ENCODE measurements around the gene STXBP5. TPM values are rescaled to one million over a fixed set of nuclear protein-coding genes. Genes with fewer than 3 reads are reported as not detected.

The STXBP5 gene
- total RNA-seq, 1 experiment from 2014 or later, result 30.5 TPM

DNA sequence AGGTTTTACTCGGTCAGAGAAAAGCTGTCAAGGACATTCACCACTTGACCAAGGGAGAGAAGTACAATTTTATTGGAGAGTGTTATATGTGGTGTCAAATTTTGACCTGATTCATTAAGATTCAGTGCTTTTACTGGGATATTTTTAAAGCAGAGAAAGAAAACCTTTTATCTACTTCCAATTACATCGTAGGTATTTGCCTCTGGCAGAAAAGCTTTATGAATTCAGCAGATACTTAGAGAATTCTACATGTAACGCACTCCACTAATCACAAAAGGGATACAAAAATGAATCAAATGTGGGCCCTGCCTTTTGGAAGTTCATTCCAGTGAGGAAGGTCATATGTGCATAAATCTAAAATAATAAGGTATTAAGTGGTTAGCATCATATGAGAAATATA, 133.7 kb downstream of the STXBP5 start:
- H3K4me1 ChIP-seq (ENCODE audit: low read length), result no peaks in the 10 kb centered on the region
- 0 out of 2 replicates have a peak, but pooled peaks cover 5% of the 10 kb centered on the region for H3K9me2 ChIP-seq (replicated peaks; ENCODE audit: insufficient read depth, low read length)
- no peak for DNase-seq
- H2AFZ ChIP-seq (ENCODE audit: low read length), result no peak overlapping the region
- H3K36me3 ChIP-seq (ENCODE audit: insufficient read depth, low read length), result no peaks in the 10 kb centered on the region; the same call in 1 of the 2 replicates
- H3K9me3 ChIP-seq (ENCODE audit: low read length), result no peaks in the 10 kb centered on the region
- no peaks in the 10 kb centered on the region for H4K20me1 ChIP-seq (ENCODE audit: insufficient read depth, low read depth, low read length)
- H3K4me3 ChIP-seq (ENCODE audit: low read length), result no peak overlapping the region
- no peak overlapping the region for H3K27ac ChIP-seq (ENCODE audit: low read length)
- H3K79me2 ChIP-seq (ENCODE audit: low read length), result no peaks in the 10 kb centered on the region
- H3K9ac ChIP-seq (ENCODE audit: low read length), result no peak overlapping the region
- H3K27me3 ChIP-seq (ENCODE audit: low read length), result no peaks in the 10 kb centered on the region
- no peak overlapping the region for H3K4me2 ChIP-seq (ENCODE audit: low read depth, low read length, poor library complexity, severe bottlenecking)

DNA sequence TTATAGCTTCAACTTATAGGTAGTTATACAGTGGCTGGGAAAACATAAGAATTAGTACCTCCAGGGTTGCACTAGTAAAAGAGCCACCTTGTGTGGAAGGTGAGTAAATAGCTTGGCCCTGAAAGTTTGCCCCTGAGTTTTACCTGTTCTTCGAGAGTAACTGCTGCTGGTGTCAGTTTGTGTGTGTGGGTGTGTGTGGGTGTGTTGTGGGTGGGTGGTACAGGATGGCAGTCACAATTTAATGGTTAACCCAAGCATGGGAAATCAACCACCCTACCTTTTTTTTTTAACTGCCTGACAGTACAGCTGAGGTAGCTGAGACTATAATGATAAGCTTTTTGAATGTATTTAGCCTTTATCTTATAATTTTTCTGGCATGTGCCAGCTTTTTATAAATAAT, 137.3 kb downstream of the STXBP5 start:
- Histone ChIP-seq H3K4me3 (ENCODE audit: low read length) (no peak overlapping the region), H4K20me1 (ENCODE audit: insufficient read depth, low read depth, low read length) (no peaks in the 10 kb centered on the region), H3K27me3 (ENCODE audit: low read length) (no peaks in the 10 kb centered on the region), H2AFZ (ENCODE audit: low read length) (no peak overlapping the region), H3K4me2 (ENCODE audit: low read depth, low read length, poor library complexity, severe bottlenecking) (no peak overlapping the region), H3K9ac (ENCODE audit: low read length) (no peak overlapping the region), H3K9me2 (replicated peaks; ENCODE audit: insufficient read depth, low read length) (0 out of 2 replicates have a peak, but pooled peaks cover 5% of the 10 kb centered on the region), H3K27ac (ENCODE audit: low read length) (no peak overlapping the region), H3K79me2 (ENCODE audit: low read length) (no peaks in the 10 kb centered on the region), H3K4me1 (ENCODE audit: low read length) (no peaks in the 10 kb centered on the region), H3K9me3 (ENCODE audit: low read length) (no peaks in the 10 kb centered on the region), H3K36me3 (ENCODE audit: insufficient read depth, low read length) (peaks cover 11% of the 10 kb centered on the region; the same call in 1 of the 2 replicates)
- DNase-seq, result no peak

DNA sequence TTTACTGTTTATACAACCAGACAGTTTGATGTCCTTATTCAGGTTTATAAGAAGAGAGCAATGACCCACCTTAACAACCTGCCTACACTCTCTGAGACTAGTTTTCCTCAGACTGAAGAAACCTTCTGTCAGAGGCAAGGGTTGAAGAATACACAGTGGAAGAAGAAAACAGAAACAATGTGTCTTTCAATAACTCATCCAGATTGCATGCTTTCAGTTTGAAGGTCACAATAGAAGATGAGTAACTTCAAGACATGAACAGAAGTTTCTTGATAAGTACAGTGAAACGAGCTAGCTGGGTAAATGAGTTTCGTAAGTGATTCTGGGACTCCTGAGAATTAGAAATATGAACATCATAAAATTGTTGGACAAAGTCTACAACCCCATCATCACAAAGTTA, 141.7 kb downstream of the STXBP5 start:
- no peak for DNase-seq

DNA sequence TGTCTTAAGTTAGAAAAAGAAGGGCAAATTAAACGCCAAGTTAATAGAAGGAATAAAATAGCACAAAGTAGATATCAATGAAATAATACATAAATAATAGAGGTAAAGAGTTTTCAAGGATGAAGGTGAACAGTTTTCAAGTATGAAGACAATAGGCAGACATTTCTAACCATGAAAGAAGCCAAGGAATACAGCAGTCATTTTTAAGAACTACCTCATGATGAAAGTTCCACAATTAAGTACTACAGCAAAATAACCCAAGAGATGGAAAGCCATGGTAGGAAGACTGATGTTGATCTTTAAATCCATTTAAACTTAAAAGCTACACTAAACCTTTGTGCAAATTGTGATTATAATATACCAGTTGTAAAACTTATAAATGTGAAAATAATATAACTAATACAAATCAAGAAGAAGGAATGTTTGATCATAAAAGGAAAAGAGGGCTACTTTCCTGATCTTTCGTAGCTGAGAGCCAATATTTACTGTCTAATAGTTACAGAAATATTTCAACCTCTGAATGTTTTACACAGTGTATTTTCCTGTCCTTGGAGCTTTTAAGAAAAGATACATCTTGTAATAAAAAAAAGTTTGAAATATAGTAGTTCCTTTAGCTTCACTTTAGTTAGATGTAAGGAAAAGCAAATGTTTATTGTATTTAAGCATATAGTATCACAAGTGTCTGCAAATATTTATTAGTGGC, 143.1 kb downstream of the STXBP5 start:
- Histone ChIP-seq H3K27ac (ENCODE audit: low read length) (no peak overlapping the region), H3K36me3 (ENCODE audit: insufficient read depth, low read length) (peaks cover 11% of the 10 kb centered on the region; the same call in 1 of the 2 replicates), H3K27me3 (ENCODE audit: low read length) (no peaks in the 10 kb centered on the region)

More for the DNA sequence above, 141.7 kb downstream of the STXBP5 start:
- Histone ChIP-seq H4K20me1 (ENCODE audit: insufficient read depth, low read depth, low read length) (no peaks in the 10 kb centered on the region), H3K9me2 (replicated peaks; ENCODE audit: insufficient read depth, low read length) (0 out of 2 replicates have a peak, but pooled peaks cover 5% of the 10 kb centered on the region), H2AFZ (ENCODE audit: low read length) (no peak overlapping the region), H3K4me2 (ENCODE audit: low read depth, low read length, poor library complexity, severe bottlenecking) (no peak overlapping the region), H3K9me3 (ENCODE audit: low read length) (no peaks in the 10 kb centered on the region), H3K4me1 (ENCODE audit: low read length) (no peaks in the 10 kb centered on the region), H3K9ac (ENCODE audit: low read length) (no peak overlapping the region), H3K27ac (ENCODE audit: low read length) (no peak overlapping the region), H3K4me3 (ENCODE audit: low read length) (no peak overlapping the region), H3K79me2 (ENCODE audit: low read length) (no peaks in the 10 kb centered on the region), H3K27me3 (ENCODE audit: low read length) (no peaks in the 10 kb centered on the region), H3K36me3 (ENCODE audit: insufficient read depth, low read length) (peaks cover 11% of the 10 kb centered on the region; the same call in 1 of the 2 replicates)

DNA sequence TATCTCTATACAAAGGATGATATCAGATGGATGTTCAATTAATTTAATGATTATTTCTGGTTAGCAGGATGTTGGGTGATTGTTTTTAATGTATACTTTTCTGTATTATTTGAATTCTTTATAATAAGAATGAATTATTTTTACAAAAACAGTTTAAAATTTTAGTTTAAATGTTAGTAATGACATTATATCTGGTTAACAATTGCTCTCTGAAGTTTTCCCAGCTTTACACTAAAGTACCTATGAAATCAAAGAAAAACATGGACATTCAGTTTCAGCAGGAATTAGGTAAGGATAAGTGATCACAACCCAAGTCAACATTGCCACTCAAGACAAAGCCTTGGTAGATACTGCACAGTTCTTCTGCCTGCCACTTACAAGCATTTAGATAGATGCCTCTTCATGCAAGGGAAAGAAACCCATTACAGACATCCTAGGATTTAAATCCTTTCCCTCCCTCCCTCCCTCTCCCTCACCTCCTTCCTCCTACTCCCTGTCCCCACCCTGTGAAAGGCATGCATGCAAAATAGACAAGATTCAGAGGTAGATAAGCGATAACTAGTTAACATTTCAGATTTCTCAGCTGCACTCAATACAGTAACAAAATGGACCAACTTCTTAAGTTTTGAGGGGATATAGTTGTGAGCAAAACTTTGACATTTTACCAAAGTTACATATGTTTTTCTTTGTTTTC, 143.8 kb downstream of the STXBP5 start:
- Histone ChIP-seq H3K27ac (ENCODE audit: low read length) (no peak overlapping the region), H3K9me3 (ENCODE audit: low read length) (no peaks in the 10 kb centered on the region), H2AFZ (ENCODE audit: low read length) (no peak overlapping the region), H3K4me3 (ENCODE audit: low read length) (no peak overlapping the region), H3K36me3 (ENCODE audit: insufficient read depth, low read length) (peaks cover 11% of the 10 kb centered on the region; the same call in 1 of the 2 replicates), H3K4me1 (ENCODE audit: low read length) (no peaks in the 10 kb centered on the region), H3K79me2 (ENCODE audit: low read length) (no peaks in the 10 kb centered on the region), H3K9me2 (replicated peaks; ENCODE audit: insufficient read depth, low read length) (no peaks in the 10 kb centered on the region), H3K9ac (ENCODE audit: low read length) (no peak overlapping the region), H3K4me2 (ENCODE audit: low read depth, low read length, poor library complexity, severe bottlenecking) (no peak overlapping the region), H3K27me3 (ENCODE audit: low read length) (no peaks in the 10 kb centered on the region), H4K20me1 (ENCODE audit: insufficient read depth, low read depth, low read length) (no peaks in the 10 kb centered on the region)
- no peak for DNase-seq

More for the DNA sequence above, 143.1 kb downstream of the STXBP5 start:
- Histone ChIP-seq H4K20me1 (ENCODE audit: insufficient read depth, low read depth, low read length) (no peaks in the 10 kb centered on the region), H3K4me2 (ENCODE audit: low read depth, low read length, poor library complexity, severe bottlenecking) (no peak overlapping the region), H3K79me2 (ENCODE audit: low read length) (no peaks in the 10 kb centered on the region), H3K4me3 (ENCODE audit: low read length) (no peak overlapping the region), H3K9me3 (ENCODE audit: low read length) (no peaks in the 10 kb centered on the region), H3K9me2 (replicated peaks; ENCODE audit: insufficient read depth, low read length) (no peaks in the 10 kb centered on the region), H3K9ac (ENCODE audit: low read length) (no peak overlapping the region), H2AFZ (ENCODE audit: low read length) (no peak overlapping the region), H3K4me1 (ENCODE audit: low read length) (no peaks in the 10 kb centered on the region)
- no peak for DNase-seq

DNA sequence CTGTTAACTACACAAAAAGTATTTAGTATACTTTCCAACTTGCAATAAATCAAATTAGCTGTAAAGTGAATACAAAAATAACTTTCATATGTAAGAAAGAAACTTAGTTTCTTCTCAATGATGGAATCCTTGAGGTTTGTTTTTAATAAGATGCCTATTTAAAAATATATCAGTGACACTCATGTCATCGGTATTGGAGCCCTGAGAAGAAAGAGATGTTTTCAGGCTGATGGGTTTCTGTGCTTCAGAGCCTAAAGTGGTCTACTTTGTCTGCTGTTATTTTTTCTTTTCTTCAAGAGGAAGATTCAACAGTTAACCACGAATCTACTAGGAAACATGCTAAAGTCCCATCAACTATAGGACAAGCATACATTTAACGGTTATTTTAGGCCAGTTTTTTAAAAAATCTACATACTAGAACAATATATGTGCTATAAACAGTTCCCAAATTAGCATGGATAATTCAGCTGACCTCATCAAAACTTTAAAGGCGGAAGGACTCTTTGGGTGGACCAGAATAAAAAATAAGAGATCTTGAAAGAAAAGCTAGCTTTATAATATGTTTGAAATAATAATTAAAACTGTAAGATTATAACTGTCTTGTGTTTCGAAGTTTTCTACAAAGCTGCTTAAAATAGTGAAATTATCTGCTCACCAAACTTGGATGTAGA, 157.2 kb downstream of the STXBP5 start:
- no peaks in the 10 kb centered on the region for H3K79me2 ChIP-seq (ENCODE audit: low read length)
- H3K4me1 ChIP-seq (ENCODE audit: low read length), result no peaks in the 10 kb centered on the region
- H3K36me3 ChIP-seq (ENCODE audit: insufficient read depth, low read length), result peaks cover 40% of the 10 kb centered on the region
- no peak overlapping the region for H2AFZ ChIP-seq (ENCODE audit: low read length)
- H4K20me1 ChIP-seq (ENCODE audit: insufficient read depth, low read depth, low read length), result no peaks in the 10 kb centered on the region
- no peak overlapping the region for H3K4me2 ChIP-seq (ENCODE audit: low read depth, low read length, poor library complexity, severe bottlenecking)
- no peaks in the 10 kb centered on the region for H3K9me2 ChIP-seq (replicated peaks; ENCODE audit: insufficient read depth, low read length)
- no peak overlapping the region for H3K9ac ChIP-seq (ENCODE audit: low read length)
- no peaks in the 10 kb centered on the region for H3K27me3 ChIP-seq (ENCODE audit: low read length)
- H3K4me3 ChIP-seq (ENCODE audit: low read length), result no peak overlapping the region
- no peak for DNase-seq
- H3K27ac ChIP-seq (ENCODE audit: low read length), result no peak overlapping the region
- H3K9me3 ChIP-seq (ENCODE audit: low read length), result no peaks in the 10 kb centered on the region

DNA sequence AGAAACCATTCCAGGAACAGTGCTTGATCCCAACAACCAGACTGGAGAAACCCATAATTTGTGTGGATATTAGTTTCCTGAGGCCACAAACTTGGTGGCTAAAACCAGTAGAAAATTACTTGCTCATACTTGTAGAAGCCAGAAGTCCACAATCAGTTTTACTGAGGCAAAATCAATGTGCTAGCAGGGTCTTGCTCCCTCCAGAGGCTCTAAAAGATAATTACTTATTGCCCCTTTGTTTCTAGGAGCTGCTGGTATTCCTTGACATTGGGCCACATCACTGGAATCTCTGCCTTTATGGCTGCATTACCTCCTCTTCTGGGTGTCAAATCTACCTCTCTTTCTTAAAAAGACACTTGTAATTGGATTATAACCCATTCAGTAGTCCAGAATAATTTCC, 162.1 kb downstream of the STXBP5 start:
- H3K27ac ChIP-seq (ENCODE audit: low read length), result no peak overlapping the region
- H3K4me1 ChIP-seq (ENCODE audit: low read length), result no peaks in the 10 kb centered on the region
- H3K9ac ChIP-seq (ENCODE audit: low read length), result no peak overlapping the region
- peaks cover 25% of the 10 kb centered on the region for H3K36me3 ChIP-seq (ENCODE audit: insufficient read depth, low read length)
- no peak for DNase-seq
- no peak overlapping the region for H3K4me3 ChIP-seq (ENCODE audit: low read length)
- H2AFZ ChIP-seq (ENCODE audit: low read length), result no peak overlapping the region
- H3K27me3 ChIP-seq (ENCODE audit: low read length), result no peaks in the 10 kb centered on the region
- no peaks in the 10 kb centered on the region for H4K20me1 ChIP-seq (ENCODE audit: insufficient read depth, low read depth, low read length)
- no peak overlapping the region for H3K4me2 ChIP-seq (ENCODE audit: low read depth, low read length, poor library complexity, severe bottlenecking)
- no peaks in the 10 kb centered on the region for H3K79me2 ChIP-seq (ENCODE audit: low read length)
- no peaks in the 10 kb centered on the region for H3K9me3 ChIP-seq (ENCODE audit: low read length)
- no peaks in the 10 kb centered on the region for H3K9me2 ChIP-seq (replicated peaks; ENCODE audit: insufficient read depth, low read length)

DNA sequence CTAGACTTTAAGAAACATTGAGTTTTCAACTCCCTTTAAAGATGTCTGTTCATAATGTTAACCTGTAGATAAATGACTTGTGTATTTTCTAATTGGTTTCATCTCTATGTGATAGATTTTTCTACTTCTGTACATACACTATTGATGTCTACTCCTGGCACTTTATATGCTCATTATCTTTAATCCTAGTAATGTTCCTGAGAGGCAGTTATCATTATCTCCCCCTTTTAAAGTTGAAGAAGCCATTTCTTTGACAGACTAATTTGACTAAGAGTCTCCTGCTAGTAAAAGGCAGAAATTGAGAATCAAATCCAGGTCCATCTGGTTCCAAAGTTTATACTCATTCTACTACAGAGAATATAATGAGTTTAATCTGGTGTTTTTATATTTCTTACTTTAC, 167.1 kb downstream of the STXBP5 start:
- Histone ChIP-seq H3K4me2 (ENCODE audit: low read depth, low read length, poor library complexity, severe bottlenecking) (no peak overlapping the region), H3K36me3 (ENCODE audit: insufficient read depth, low read length) (peaks cover 16% of the 10 kb centered on the region; the same call in 1 of the 2 replicates), H4K20me1 (ENCODE audit: insufficient read depth, low read depth, low read length) (no peaks in the 10 kb centered on the region), H3K79me2 (ENCODE audit: low read length) (no peaks in the 10 kb centered on the region), H3K9ac (ENCODE audit: low read length) (no peak overlapping the region), H3K4me1 (ENCODE audit: low read length) (no peaks in the 10 kb centered on the region), H3K27me3 (ENCODE audit: low read length) (no peaks in the 10 kb centered on the region), H3K27ac (ENCODE audit: low read length) (no peak overlapping the region), H2AFZ (ENCODE audit: low read length) (no peak overlapping the region), H3K9me3 (ENCODE audit: low read length) (no peaks in the 10 kb centered on the region), H3K9me2 (replicated peaks; ENCODE audit: insufficient read depth, low read length) (no peaks in the 10 kb centered on the region), H3K4me3 (ENCODE audit: low read length) (no peak overlapping the region)
- DNase-seq, result no peak

Measured in Karpas-422 (cell line).